Nasal cavity respiratory epithelium epithelial cell of viscerocranial mucosa (primary cell): ENCODE results near the gene NUCB2. TPM values are rescaled to one million over a fixed set of nuclear protein-coding genes. Genes with fewer than 3 reads are reported as not detected.

ENCODE experiments used
- total RNA-seq: library from RNA; depleted of rRNA; stranded (reverse); fragments of >200 nt; gene quantifications from 2 replicates; pipeline ENCODE4 v1.2.3, GENCODE V29; 2014

Gene NUCB2
- 35.5 and 130 TPM in 2 replicates for total RNA-seq

DNA sequence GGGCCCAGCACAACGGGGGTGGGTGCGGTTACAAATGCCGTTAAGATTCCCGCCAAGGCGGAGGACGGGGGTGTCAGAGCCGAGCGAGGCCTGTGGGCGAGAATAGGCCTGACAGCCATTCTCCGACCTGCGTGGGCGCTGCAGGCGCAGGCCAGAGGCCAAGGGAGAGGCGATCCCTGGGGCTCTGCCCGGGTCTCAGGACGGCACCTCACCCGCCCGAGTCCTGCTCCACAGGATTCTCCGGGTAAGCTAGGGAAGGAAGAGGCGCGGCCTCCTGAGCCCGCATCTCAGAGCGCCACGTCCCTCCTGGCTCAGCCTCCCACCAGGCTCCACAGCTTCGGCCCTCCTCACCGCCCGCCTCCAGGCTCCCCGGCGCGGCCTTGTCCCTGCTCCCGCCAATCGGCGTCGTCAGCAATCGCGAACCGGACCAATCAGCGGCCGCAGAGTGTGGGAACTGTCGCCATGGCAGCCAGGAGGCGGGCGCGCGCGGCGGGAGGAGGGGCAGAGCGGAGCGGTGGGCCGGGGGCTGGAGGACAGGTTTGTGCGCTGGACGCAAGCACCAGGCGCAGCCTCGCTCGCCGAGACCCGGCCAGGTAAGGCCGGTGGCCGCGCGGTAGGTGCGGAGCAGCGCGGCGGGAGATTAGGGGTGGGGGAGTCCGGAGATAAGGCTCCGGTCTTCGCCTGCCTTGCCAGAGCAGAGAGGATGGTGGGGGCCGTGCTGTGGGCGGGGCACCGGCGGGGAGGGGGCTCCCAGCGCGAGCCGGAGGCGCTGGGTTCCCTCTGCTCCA is at the start of gene NUCB2:
Gene NUCB2, plus strand, starts transcription at position 504 of the 788 bp plus-strand sequence. CDS start 18,585 bp downstream, outside the sequence.

DNA sequence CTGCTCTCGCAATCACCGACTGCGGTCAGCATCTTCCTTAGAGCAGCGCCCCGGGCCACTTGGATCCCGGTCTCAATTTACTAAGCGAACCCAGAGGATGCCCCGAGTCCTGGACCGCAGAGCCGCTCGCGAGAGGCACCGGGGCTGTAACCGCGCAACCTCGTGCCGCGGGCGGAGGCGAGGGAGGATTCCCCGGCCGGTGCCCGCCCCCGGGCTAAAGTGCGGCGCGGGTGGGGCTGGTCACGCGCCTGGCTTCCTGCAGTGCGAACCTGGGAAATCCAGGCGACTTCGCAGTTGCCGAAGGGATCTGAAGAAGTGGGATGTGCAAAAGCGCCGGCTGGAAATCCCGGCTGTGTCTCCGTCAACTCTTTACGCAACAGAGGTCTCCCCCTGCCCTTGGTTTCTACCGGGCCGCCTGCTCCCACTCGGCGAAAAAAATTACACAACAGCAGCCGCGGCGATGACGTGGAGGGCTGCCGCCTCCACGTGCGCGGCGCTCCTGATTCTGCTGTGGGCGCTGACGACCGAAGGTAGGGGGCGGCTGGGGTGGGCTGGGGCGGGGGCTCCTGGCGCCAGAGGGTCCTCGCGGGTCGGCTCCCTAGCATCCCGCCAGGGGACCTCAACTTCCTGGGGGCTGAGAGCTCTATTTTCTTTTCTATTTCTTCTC is 75.1 kb downstream of the NUCB2 start, which contains the start of gene NCR3LG1:
Gene NCR3LG1, plus strand, starts transcription at position 291 of the 667 bp plus-strand sequence. Its CDS starts 170 bp downstream, at position 461.

Other genes with a start within 250 kb of the NUCB2 start
- 717 and 1,374 TPM in 2 replicates for gene RPS13, start 199.1 kb upstream of the NUCB2 start, total RNA-seq
- 70.7 and 77.6 TPM in 2 replicates for gene PIK3C2A, start 68.8 kb upstream of the NUCB2 start, total RNA-seq
- gene NCR3LG1, start 75.1 kb downstream of the NUCB2 start, total RNA-seq = 3.6 and 5.5 TPM in 2 replicates
- 0.36 and 1.0 TPM in 2 replicates for gene KCNJ11, start 111.9 kb downstream of the NUCB2 start, total RNA-seq
- not detected in 2 replicates for gene ABCC8, start 200.1 kb downstream of the NUCB2 start, total RNA-seq